AG09319 (cell line): Measurements from ENCODE around the gene HKDC1.

Source experiments
- DNase-seq: peaks from one replicate; pipeline ENCODE4 v3.0.0-alpha.2; 2010; ENCODE audit warnings: low read depth; ENCODE audit errors: extremely low read depth
- TF ChIP-seq, protein P1 (sequence below): IDR thresholded peaks from 2 replicates; pipeline ENCODE4 v1.5.1; 2011; ENCODE audit warnings: low read depth, mild to moderate bottlenecking, inconsistent platforms, low read length, moderate library complexity

The HKDC1 gene

DNA sequence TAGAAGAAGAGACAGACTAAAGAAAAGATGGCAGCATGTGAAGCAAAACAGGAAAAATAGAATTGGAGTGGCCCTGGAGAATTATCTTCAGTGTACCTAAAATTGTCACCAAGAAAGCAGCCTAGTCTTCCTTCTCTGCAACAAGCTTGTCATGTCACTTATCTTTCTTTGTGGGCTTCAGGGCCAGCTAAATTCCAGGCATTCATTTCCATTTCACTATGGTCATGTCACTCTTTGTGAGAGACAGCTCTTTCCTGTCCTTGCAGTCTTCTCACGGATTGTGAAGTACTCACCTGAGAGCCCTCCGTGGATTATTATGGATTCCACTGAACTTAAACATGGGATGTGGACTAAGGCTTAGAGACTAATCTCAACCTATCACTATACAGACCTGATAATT is 9.0 kb upstream of the HKDC1 start:
- DNase-seq, result no peak
- TF ChIP-seq, protein P1, sequence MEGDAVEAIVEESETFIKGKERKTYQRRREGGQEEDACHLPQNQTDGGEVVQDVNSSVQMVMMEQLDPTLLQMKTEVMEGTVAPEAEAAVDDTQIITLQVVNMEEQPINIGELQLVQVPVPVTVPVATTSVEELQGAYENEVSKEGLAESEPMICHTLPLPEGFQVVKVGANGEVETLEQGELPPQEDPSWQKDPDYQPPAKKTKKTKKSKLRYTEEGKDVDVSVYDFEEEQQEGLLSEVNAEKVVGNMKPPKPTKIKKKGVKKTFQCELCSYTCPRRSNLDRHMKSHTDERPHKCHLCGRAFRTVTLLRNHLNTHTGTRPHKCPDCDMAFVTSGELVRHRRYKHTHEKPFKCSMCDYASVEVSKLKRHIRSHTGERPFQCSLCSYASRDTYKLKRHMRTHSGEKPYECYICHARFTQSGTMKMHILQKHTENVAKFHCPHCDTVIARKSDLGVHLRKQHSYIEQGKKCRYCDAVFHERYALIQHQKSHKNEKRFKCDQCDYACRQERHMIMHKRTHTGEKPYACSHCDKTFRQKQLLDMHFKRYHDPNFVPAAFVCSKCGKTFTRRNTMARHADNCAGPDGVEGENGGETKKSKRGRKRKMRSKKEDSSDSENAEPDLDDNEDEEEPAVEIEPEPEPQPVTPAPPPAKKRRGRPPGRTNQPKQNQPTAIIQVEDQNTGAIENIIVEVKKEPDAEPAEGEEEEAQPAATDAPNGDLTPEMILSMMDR, result no peak

DNA sequence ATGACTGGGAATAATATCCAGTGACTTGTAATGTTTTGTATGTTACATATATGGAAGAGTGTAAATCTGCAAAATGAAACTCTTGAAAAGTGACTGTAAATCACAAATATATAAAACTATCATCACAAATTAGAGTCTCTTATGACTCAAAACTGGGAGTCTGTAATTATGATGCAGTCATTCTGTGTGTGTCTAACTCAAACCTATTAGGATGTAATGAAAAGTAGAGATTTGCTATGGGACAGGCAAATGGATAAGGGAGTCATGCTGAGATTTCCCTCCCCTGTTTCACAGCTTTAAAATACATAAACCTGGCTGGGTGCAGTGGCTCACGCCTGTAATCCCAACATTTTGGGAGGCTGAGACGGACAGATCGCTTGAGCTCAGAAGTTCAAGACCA is 8.6 kb upstream of the HKDC1 start:
- DNase-seq, result no peak
- TF ChIP-seq, protein P1, result no peak

DNA sequence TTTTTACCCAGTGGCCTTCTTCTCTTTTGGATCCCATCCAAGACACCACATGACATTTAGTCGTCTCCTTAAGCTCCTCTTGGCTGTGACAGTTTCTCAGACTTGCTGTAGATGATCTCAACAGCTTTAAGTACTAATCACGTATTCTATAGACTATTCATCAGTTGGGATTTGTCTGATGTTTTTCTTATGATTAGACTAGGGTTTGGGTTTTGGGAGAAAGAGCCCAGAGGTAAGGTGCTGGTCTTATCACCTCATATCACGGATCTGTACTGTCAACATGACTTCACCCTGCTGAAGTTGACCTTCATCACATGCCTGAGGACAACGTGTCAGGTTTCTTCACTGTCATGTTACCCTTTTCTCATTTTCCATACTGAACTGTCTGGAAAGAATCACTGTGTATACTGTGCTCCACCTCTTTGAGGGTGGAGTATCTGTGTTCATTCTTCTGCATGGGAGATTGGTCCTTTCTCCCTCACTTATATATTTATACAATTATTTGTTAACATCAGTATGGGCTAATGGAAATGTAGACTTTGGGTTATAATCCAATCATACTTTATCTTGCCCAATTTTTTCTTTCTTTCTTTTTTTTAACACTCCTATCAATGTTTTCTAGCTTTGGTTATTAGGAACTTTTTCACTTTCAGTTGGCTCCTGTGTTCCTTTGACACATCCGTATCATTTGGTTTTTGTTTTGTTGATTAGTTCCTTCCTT is 6.4 kb upstream of the HKDC1 start:
- no peak for DNase-seq
- TF ChIP-seq, protein P1, result no peak

DNA sequence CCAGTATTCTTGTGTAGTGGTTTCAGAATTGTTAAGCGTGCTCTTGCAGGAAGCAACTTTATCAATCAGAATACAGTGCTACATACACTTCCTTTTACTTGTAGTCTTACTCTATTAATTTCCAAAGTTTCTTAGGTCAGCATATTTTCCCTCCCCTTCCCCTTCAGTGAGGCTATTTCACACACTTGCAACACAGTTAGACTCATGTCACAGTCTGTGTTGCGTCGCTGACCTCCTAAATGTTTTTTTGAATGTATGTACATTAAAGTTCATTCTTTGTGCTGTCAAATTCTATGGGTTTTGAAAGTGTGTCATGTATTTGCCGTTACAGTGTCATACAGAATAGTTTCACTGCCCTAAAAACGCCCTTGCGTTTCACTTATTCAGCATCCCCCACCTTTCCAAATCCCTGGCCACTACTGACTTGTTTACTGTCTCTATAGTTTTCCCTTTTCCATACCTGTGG is 5.4 kb upstream of the HKDC1 start:
- TF ChIP-seq, protein P1, result no peak

DNA sequence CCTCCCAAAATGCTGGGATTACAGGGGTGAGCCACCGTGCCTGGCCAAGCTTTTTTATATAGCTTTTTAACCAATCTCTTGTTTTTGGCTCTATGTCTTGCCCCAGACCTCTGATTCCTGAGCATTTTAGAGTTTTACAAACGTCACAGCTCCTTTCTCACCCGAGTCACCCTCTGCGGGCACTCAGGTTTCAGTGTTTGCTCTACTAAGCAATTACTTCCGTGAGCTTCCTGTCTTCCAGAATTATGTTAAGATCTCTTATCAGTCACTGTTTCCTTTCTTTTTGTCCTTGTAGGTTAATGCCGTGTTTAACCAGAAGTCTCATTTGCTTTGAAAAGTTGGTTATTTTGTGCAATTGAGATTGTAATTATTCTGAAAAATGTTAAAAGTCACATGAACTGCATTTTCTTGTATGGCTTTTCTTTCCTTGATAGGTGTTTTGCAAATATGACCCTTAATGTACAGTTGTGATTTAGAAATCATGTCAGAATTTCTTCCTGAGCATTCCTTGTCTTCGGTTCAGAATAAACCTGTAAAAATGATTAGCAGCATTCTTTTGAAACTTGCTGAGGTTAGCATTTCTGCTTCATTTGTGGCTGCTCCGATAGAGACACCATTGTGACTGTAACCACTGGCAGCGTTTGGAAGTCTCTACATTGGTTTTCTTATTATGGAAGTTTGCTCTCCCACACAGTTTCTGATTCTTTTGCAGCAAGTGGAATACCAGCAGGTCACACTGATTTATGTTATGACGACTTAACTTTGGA is 4.5 kb upstream of the HKDC1 start:
- no peak for DNase-seq
- TF ChIP-seq, protein P1, result no peak

More for the DNA sequence above, 5.4 kb upstream of the HKDC1 start:
- DNase-seq, result no peak

DNA sequence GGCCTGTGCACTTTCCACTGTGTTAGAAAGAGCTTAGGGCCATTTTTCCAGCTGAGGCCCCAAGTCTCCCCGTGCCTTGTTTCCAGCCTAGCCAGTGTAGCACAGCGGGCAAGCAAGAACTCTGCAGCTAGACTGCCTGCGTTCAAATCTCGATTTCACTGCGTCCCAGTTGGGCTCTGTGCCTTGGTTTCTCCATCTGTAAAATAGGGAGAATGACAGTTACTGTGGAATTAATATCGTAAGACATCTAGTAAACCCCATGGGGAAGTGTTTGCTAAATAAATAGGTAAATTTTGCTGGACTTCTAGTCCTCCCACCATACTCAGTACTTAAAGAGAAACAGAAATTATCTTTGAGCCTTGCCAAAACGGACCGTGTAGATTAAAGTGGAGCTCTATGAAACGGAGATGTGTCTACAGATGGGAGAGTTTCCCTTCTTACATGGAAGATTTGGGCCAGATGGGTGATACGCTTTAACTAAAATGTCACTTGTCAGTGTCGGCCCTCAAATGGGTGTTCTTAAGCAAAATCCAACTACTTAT is 3.5 kb upstream of the HKDC1 start:
- TF ChIP-seq, protein P1, result no peak
- no peak for DNase-seq
